ENCODE measurements around the gene FAM177A1. TPM values are rescaled to one million over a fixed set of nuclear protein-coding genes. Genes with fewer than 3 reads are reported as not detected.
"Not testable (repeated sequence)": the region's sequence is repeated elsewhere in the genome, so short reads cannot be mapped to it uniquely, and the experiment has no call there.

Gene FAM177A1
- total RNA-seq, 1 experiment from 2014 or later, result 46.2 TPM

DNA sequence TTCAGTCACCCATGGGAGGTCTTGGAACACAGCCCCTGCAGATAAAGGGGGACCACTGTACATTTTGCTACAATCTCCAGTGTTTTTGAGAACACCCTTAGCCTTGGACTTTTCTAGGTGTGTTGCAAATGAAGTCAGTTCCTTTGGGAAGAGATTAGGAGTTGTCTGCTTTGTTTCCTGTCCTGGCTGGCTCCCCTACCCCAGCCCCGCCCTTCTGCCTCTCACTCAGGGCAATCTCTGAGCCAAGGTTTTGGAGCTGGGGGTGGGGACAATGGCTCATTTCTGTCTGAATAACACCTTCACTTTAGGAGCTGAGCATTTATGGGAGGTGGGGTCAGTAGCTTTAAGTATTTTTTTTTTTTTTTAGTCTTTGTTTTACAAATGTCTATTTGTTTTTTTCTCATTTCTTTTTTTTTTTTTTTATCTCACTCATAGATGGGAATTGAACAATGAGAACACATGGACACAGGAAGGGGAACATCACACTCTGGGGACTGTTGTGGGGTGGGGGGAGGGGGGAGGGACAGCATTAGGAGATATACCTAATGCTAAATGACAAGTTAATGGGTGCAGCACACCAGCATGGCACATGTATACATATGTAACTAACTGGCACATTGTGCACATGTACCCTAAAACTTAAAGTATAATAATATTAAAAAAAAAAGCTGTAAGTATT is 15.2 kb downstream of the FAM177A1 start:
- H3K79me2 ChIP-seq (ENCODE audit: insufficient read depth, low read length); H3K9ac ChIP-seq (ENCODE audit: low read length); H3K27me3 ChIP-seq (ENCODE audit: insufficient read depth, low read length); BruUV-seq (replicated peaks); H3K36me3 ChIP-seq (ENCODE audit: control insufficient read depth in 1 of 2, insufficient read depth in 2 of 2, low read length in 2 of 2); H3K27ac ChIP-seq (ENCODE audit: low read depth, low read length); RAD21 ChIA-PET (ENCODE audit: low non-redundant PET in 1 of 2, low total read pairs in 2 of 2, uncharacterized antibody in 2 of 2, unreplicated experiment in 2 of 2); H3K4me1 ChIP-seq (ENCODE audit: control insufficient read depth in 1 of 2, insufficient read depth in 2 of 2, low read length in 2 of 2); H2AFZ ChIP-seq (ENCODE audit: low read depth, low read length, poor library complexity, severe bottlenecking); DNase-seq (ENCODE audit: low read depth, low spot score); H3K4me3 ChIP-seq (replicated peaks in 1 of 2; ENCODE audit: low read depth in 1 of 2, low read length in 2 of 2); H3K9me3 ChIP-seq (ENCODE audit: control insufficient read depth in 1 of 2, insufficient read depth in 1 of 2, low read depth in 1 of 2, low read length in 2 of 2); H4K20me1 ChIP-seq (ENCODE audit: insufficient read depth); POLR2A ChIA-PET; CTCF ChIA-PET; ATAC-seq; H3K9me2 ChIP-seq (ENCODE audit: insufficient read depth): not testable (repeated sequence)
- intact Hi-C loops (cut with micrococcal nuclease), result loop anchor here (5.0 kb wide), 1 partner anchor 51 kb away; no protein-coding TSS in a partner anchor
- H3K4me2 ChIP-seq (ENCODE audit: low read length), result peak overlapping the region; percentile 40

- H3K9me3 ChIP-seq (ENCODE audit: control insufficient read depth in 1 of 2, insufficient read depth in 1 of 2, low read depth in 1 of 2, low read length in 2 of 2); H3K4me3 ChIP-seq (replicated peaks in 1 of 2; ENCODE audit: low read depth in 1 of 2, low read length in 2 of 2); H3K79me2 ChIP-seq (ENCODE audit: insufficient read depth, low read length); BruUV-seq (replicated peaks); intact Hi-C loops (cut with micrococcal nuclease); H3K36me3 ChIP-seq (ENCODE audit: control insufficient read depth in 1 of 2, insufficient read depth in 2 of 2, low read length in 2 of 2); H3K27ac ChIP-seq (ENCODE audit: low read depth, low read length); H2AFZ ChIP-seq (ENCODE audit: low read depth, low read length, poor library complexity, severe bottlenecking); H3K4me2 ChIP-seq (ENCODE audit: low read length); H3K27me3 ChIP-seq (ENCODE audit: insufficient read depth, low read length); DNase-seq (ENCODE audit: low read depth, low spot score); RAD21 ChIA-PET (ENCODE audit: low non-redundant PET in 1 of 2, low total read pairs in 2 of 2, uncharacterized antibody in 2 of 2, unreplicated experiment in 2 of 2); H3K9me2 ChIP-seq (ENCODE audit: insufficient read depth); H3K9ac ChIP-seq (ENCODE audit: low read length); H4K20me1 ChIP-seq (ENCODE audit: insufficient read depth); H3K4me1 ChIP-seq (ENCODE audit: control insufficient read depth in 1 of 2, insufficient read depth in 2 of 2, low read length in 2 of 2); ATAC-seq: not testable (repeated sequence)
- POLR2A ChIA-PET, result interaction anchor here (0.6 kb wide), 1 partner anchor 608 kb away, joined by 3 read pairs; no protein-coding TSS in a partner anchor
- CTCF ChIA-PET, result interaction anchor here (1.7 kb wide), 1 partner anchor 343 kb away, joined by 4 read pairs; no protein-coding TSS in a partner anchor
These were observed 19.7 kb downstream of the FAM177A1 start for GRCh38 chr14:35065731-35066130.
